IPS-18c (cell line): ENCODE results near the gene AIFM2.
A peak's percentile ranks its signal among the peaks of the same experiment; 100 is the strongest.
"Not testable (repeated sequence)": the region's sequence is repeated elsewhere in the genome, so short reads cannot be mapped to it uniquely, and the experiment has no call there.

Experiments used
- H3K4me3 ChIP-seq: 2 replicates; pipeline ENCODE4 v1.7.0; 2013; ENCODE audit warnings: low read depth, mild to moderate bottlenecking, low read length, moderate library complexity; ENCODE audit not compliant: insufficient read depth
- H3K9me3 ChIP-seq: one replicate; pipeline ENCODE4 v1.6.1; 2013; ENCODE audit warnings: mild to moderate bottlenecking, low read length, moderate library complexity; ENCODE audit not compliant: control insufficient read depth, insufficient read depth

The AIFM2 gene

GRCh38 chr10:70132098-70133029, at the start of gene AIFM2:
TSS of gene AIFM2 (minus strand) at chr10:70132825. CDS start at chr10:70124084, 8,741 bp downstream.
- no peaks in the 10 kb centered on the region for H3K9me3 ChIP-seq
- peak within 1 kb of the TSS; percentile 67 for H3K4me3 ChIP-seq

DNA sequence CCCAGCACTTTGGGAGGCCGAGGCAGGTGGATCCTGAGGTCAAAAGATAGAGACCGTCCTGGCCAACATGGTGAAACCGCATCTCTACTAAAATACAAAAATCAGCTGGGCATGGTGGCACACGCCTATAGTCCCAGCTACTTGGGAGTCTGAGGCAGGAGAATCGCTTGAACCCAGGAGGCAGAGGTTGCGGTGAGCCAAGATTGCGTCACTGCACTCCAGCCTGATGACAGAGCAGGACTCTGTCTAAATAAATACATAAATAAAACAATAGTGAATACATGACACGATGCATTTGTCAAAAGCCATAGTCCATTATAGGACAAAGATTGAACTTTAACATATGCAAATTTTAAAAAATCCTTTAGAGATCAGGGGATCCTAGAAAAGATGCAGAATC, 46.6 kb upstream of the AIFM2 start:
- H3K9me3 ChIP-seq, H3K4me3 ChIP-seq: not testable (repeated sequence)

GRCh38 chr10:70178139-70178725, 45.6 kb upstream of the AIFM2 start:
- Histone ChIP-seq H3K9me3 (peaks cover 2% of the 10 kb centered on the region), H3K4me3 (no peak overlapping the region)

DNA sequence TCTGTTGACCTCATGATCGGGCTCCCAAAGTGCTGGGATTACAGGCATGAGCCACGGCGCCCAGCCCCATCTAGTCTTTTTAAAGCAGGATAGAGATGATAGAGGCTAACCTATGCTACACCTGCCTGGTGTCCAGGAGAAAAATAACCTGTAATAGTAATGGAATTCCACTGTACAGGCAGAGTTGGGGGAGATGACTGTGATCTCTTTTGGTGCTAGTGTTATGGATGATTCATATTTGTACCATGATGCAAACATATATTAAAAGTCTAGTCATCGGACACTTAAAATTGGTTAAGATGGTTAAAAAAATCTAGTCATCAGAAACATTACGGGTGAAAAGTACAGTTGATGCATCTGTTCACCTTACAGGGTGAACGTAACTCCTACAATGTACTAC, 43.8 kb upstream of the AIFM2 start:
- H3K9me3 ChIP-seq = peaks cover 2% of the 10 kb centered on the region

DNA sequence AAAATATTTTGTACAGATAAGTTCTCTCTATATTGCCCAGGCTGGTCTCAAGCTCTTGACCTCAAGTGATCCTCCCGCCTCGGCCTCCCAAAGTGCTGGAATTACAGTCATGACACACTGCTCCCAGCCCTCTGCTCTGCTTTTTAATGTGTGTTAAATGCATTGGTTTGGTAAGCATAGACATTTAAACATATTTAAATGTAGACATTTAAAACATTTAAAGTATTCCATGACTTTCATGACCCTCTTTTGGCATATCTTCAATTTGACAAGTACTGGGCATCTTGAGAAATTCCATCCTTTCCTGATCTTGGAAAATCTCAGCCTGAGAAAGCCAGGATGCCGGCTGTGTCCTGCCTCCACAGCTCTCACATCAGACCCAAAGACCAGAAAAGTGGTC, 42.9 kb upstream of the AIFM2 start:
- Histone ChIP-seq H3K4me3 (no peak overlapping the region), H3K9me3 (peaks cover 2% of the 10 kb centered on the region)

More for the DNA sequence above, 43.8 kb upstream of the AIFM2 start:
- no peak overlapping the region for H3K4me3 ChIP-seq

- no peak overlapping the region for H3K4me3 ChIP-seq
Measured at GRCh38 chr10:70174058-70174741, 41.6 kb upstream of the AIFM2 start.

GRCh38 chr10:70169649-70170364, 37.2 kb upstream of the AIFM2 start:
- H3K4me3 ChIP-seq = peak overlapping the region; percentile 79
- no peaks in the 10 kb centered on the region for H3K9me3 ChIP-seq

More at GRCh38 chr10:70174058-70174741, 41.6 kb upstream of the AIFM2 start:
- H3K9me3 ChIP-seq = peaks cover 2% of the 10 kb centered on the region

- Histone ChIP-seq H3K4me3 (peak overlapping the region; percentile 79; the same call in 1 of the 2 replicates), H3K9me3 (no peaks in the 10 kb centered on the region)
Measured at GRCh38 chr10:70169011-70169410, 36.4 kb upstream of the AIFM2 start.

DNA sequence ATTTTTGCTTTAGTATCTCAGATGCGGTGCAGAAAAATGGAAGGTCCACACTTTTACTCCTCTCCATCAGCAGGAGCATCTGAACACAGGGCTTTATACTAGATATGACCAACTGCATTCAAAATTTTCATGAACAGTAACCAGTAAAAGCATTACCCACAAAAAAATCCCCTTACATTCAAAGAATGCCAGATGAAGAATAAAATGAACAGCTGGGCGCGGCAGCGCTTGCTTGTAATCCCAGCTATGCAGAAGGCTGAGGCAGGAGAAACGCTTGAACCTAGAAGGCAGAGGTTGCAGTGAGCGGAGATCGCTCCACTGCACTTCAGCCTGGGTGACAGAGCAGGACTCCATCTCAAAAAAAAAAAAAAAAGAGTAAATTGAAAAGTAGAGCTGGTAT, 34.6 kb upstream of the AIFM2 start:
- no peaks in the 10 kb centered on the region for H3K9me3 ChIP-seq
- no peak overlapping the region for H3K4me3 ChIP-seq

GRCh38 chr10:70166394-70166793, 33.8 kb upstream of the AIFM2 start:
- Histone ChIP-seq H3K9me3 (no peaks in the 10 kb centered on the region), H3K4me3 (no peak overlapping the region)

DNA sequence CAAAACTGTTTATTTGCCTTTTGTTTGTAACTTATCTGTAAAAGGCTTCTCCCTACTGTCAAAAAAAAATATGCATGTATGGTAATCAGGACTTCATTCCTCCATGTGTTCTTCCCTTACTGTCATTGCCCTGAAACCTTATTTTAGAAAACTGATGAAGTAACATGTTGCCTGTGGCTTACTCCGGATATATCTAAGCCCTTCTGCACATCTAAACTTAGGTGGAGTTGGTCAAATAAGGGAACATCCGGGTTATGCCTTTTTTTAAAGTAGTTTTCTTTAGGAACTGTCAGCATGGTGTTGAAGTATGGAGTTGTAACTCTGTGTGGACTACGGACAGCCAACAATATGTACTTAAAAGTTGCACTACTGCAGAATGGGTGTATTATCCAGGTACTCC, 31.5 kb upstream of the AIFM2 start:
- no peaks in the 10 kb centered on the region for H3K9me3 ChIP-seq
- H3K4me3 ChIP-seq = no peak overlapping the region

GRCh38 chr10:70163448-70163847, 30.8 kb upstream of the AIFM2 start:
- H3K4me3 ChIP-seq = no peak overlapping the region

DNA sequence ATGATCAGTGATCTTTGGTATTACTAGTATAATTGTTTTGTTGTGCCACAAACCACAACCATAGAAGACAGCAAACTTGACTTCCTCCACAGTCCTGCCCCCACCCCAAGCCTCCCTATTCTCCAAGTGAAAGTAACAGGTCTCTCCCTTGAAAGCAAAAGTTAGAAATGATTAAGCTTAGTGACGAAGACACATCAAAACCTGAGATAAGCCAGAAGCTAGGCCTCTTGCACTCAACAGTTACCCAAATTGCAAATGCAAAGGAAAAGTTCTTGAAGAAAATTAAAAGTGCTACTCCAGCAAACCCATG, 30.2 kb upstream of the AIFM2 start:
- Histone ChIP-seq H3K9me3 (no peaks in the 10 kb centered on the region), H3K4me3 (no peak overlapping the region)

More at GRCh38 chr10:70163448-70163847, 30.8 kb upstream of the AIFM2 start:
- H3K9me3 ChIP-seq = no peaks in the 10 kb centered on the region

DNA sequence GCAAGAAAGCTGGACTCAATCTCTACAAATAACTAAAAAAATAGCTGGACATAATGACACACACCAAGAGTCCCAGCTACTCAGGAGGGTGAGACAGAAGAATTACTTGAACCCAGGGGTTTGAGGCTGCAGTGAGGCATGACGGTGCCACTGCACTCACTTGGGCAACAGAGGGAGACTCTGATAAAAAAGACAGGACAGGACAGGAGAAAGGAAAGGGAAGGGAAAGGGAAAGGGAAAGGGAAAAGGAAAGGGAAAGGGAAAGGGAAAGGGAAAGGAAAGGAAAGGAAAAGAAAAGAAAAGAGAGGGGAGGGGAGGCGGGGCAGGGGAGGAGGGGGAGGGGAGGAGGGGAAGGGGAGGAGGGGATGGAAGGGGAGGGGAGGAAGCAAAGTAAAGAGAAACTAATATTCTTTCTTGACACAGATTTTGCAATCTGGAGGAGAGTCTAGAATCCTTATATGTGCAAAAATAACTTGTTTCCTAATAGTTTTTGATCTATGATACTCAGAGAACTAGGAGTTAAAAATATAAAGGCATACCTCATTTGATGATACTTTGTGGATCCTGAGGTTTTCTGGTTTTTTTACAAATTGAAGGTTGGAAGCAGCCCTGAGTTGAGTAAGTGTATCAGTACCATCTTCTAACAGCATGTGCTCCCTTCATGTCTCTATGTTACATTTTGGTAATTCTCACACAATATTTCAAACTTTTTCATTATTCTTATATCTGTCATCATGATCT, 29.7 kb upstream of the AIFM2 start:
- H3K4me3 ChIP-seq = no peak overlapping the region
- no peaks in the 10 kb centered on the region for H3K9me3 ChIP-seq

DNA sequence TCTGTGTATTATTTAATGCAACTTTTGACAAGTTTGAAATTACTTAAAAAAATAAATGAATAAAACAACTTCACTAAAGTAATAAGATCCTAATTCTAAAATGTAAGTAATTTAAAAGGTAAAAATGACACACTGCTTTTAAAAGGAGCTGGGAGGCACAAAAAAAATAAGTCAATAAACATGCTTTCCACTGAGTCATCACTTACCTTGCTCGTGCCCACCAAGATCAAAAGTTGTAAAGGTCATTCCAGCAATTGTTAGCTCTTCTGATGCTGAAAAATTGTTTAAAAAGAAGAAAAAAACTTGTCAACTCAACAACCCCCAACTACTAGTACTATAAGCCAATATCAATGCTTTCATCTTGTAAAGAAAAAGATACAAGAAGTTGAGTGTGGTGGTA, 28.2 kb upstream of the AIFM2 start:
- Histone ChIP-seq H3K9me3 (no peaks in the 10 kb centered on the region), H3K4me3 (no peak overlapping the region)

GRCh38 chr10:70159366-70159765, 26.7 kb upstream of the AIFM2 start:
- not testable (repeated sequence) for H3K4me3 ChIP-seq

GRCh38 chr10:70158113-70158512, 25.5 kb upstream of the AIFM2 start:
- no peaks in the 10 kb centered on the region for H3K9me3 ChIP-seq
- no peak overlapping the region for H3K4me3 ChIP-seq

More at GRCh38 chr10:70159366-70159765, 26.7 kb upstream of the AIFM2 start:
- H3K9me3 ChIP-seq = not testable (repeated sequence)
